HG03457 (cell line): ENCODE measurements around the gene WRAP73.

Experiments used
- ATAC-seq: cut with Tn5 transposase; IDR thresholded peaks from one replicate; pipeline ENCODE4 v1.9.1; 2021; ENCODE audit warnings: moderate number of reproducible peaks; ENCODE audit not compliant: unreplicated experiment

The WRAP73 gene

DNA sequence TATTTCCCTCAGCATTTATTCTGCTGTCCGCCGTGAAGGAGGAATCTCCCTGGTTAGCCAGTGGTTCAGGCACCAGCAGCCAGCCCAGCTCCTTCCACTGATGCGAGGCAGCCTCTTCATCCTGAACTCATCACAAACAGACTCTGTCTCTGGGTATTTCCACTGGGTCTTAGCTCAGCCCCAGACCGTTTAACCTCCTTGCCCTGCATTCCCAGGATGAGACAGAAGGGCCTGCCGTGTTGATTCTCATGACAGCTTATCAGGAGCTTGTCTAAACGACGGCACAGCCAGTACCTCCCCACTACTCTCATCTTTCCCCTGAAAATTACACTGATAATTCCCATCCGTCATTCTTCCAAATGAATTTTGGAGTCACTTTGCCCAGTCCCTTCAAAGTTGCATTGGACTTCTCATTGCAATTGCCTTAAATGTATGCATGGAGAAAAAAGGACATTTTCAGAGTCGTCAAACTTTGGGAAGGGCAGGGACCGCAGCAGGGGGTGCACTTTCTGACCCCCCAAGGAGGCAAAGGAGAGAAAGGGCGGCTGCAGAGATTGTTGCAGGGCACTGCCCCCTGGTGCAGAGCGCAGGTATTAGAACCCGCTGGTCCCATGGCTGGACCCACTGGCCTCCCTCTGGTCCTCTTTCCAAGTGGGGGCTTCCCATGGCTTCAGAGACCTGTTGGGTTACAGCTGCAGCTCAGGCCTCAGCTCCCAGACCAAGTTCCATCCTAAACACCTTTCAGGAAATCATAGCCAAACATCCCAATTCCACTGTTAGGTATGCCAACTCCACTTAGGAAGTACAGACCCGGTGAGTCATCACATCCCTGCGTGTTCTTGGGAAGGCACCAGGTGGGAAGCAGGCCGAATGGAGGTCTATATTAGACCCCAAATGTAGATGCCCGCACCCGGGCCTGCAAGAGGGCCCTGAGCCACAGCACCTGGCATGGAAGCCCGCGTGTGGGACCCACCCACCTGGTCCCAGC lies 34.9 kb downstream of the WRAP73 start:
- ATAC-seq = no peak

DNA sequence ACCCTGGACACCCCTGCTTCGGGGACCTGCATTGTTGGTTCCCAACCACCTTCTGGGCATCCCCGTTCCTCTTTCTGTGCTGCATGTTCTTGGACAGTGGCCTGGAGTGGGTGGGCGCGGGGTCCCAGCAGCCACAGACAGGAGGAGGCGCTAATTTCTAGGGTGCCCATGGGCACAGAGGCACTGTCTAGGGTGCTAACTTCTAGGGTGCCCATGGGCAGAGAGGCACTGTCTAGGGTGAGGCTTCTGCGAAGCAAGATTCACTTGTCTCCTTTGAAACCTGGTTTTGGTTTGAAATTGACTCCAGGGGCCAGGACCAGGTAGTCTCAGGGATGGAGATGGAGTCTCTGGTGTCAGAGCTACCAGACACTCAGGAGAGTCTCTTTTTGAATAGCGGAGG lies 37.8 kb downstream of the WRAP73 start:
- no peak for ATAC-seq

DNA sequence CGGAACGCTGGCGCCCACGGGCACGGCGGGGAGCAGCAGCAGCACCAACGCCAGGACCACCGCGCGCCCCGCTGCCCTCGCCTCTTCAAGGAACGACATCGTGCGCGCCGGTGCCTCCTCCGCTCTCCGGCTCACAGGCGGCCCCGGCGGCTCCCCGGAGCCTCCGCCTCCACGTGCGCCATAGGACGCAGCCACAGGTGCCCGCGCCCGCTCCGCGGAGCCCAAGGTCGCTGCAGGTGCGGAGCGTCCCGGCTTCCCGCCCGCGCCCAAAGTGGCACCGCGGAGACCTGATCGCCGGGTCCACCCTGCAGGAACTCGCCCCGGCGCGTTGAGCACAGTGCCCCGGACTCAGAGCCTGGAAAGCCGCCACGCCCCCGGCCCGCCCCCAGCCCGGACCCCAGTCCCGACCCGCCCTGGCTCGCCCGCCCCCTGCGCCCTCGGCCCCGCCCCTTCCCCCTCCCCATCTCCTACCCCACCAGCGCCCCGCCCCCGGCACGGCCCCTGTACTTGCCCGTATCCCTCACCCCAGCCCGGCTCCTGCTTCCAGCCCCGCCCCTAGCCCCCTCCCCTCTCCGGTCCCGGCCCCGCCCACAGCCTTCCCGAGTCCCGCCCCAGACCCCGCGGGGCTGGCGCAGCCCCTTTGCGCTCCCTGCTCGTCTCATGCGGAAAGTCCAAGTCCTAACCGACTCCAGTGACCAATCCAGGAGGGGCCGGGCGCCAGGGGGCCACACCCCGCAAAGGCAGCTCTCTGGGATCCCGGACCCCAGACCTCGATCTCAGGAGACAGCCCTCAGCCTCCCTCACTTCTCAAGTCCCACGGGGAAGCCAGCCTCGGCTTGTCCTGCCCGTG lies 38.5 kb downstream of the WRAP73 start, which contains the start of gene MEGF6:
Gene MEGF6 (minus strand): TSS at position 339 of the 850 bp plus-strand sequence. CDS start 240 bp downstream, at position 99.
- ATAC-seq = no peak

DNA sequence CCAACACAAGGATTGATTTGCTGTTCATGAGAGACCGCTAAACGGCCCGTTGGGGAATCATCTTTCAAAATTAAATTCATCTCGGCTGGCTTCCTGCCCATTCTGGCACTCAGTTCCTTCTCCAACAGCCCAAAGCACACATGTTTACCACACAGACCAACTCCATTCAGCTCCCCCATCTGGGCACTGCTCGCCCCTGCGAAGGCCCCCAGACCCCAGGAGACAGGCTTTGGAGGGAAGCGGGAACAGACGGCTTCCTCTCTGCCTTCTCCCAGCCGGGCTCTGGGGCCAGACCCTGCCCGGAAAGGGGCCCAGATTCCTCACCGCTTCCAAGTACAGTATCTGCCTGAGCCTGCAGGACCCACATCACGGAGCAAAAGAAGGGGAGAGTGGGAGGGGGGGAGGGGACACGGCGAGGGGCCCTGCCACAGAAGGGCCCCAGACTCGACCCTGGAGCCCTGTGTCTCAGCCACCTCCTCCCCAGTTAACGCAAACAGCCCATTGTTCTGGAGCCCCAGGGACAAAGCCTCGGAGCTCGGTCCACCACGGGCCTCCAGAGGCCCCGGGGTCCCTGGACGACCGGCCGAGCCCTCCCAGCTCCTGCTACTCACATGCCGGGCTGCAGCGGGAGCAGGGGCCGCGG lies 39.3 kb downstream of the WRAP73 start:
- no peak for ATAC-seq

DNA sequence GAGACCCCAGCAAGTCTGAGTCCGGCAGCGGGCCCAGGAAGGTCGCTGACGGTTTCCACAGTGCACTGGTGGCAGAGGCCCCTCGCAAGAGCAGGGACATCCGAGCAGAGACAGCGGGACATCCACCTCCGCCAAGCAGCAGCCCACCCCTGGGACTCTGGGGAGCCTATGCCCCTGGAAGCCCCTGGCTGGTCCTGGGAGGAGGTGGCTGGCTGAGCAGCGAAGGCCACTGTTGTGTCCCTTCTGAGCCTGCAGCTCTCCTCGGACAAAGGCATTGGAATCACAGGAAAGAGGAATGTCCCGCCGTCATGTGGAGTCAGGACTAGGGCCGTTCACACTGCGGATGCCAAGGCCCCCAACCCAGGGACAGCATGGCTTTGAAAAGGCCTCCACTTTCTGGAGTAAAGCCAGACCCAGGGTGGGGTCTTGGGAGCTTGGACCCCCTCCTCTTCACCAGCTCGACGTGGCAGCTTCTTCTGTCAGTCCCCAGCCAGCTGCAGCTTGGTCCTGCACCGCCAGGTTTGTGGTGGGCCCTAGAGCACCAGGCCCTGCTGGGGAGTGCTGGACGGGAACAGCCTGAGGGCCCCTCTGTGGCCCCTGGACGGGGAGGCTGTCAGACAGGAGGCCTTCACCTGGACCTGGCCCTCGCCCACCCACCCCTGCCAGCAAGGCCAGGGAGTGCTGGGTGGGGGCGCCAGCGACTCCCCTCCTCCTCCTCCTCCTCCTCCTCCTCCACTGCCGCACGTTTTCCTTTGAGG lies 40.0 kb downstream of the WRAP73 start:
- no peak for ATAC-seq

DNA sequence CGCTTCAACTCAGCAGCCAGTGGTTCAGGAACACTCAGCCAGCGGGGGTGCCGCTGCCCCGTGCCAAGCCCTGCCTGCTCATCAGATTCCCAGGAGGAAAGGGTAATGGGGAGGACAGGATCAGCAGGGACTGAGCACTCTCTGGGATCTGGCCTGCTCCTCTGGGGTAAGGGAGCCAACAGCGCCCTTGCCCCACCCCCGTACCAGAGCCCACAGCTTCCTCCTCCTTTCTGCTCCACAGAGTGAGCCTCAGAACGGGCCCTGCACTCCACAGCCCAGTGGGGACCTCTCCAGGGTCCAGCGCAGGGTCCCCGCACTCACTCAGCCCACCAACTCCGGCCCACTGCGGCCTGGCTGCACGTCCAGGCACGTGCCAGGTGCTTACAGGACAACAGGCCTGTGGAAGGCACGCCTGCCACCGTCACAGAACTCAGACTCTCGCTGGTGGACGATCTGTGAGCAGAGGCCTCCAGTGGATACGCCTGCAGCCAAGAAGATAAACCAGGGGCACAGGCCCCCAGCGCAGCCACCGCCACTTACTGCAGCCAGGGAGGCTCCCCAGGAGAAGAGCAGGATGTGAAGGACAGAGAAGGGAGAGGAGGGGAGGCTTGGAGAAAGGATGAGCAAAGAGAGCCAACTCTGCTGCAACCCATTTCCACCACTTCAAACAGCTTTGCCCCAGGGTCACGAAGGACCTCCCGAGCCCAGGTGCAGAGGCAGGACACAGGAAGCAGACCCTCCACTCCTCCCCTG lies 40.7 kb downstream of the WRAP73 start:
- no peak for ATAC-seq

DNA sequence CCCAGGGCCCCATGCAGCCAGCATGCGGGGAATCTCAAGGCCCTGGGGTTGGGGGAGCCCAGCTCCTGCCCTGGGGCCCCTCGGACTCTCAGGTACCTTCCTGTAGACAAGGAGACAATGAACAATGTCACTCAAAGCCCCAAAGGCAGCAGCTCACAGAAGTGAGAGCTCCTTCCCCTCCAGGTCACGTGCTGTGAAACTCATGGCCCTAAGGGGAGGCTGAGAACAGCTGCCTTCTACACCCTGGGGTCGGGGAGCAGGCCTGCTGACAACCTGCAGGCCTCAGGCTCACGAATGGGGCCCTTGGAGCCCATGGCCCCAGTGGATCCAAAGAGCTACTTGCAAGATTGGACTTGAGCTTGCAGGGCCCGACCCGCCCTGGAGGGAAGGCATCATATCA lies 41.7 kb downstream of the WRAP73 start:
- no peak for ATAC-seq

DNA sequence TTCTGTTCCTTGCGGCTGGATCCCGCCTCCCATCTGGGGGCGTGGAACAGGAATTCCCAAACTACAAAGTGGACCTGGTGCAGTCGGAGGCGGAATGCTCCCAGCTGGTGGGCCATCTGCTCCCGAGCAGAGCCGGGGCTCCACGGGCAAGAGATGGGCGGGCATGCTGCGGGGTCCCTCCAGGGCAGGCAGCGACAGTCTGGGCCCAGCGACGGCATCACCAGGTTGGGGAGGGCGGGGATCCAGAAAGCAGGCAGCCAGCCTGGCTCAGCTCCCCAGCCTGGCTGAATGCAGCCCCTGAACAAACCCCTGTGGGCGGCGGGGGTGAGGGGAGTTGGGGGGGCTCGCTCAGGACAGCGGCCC lies 42.2 kb downstream of the WRAP73 start:
- no peak for ATAC-seq

DNA sequence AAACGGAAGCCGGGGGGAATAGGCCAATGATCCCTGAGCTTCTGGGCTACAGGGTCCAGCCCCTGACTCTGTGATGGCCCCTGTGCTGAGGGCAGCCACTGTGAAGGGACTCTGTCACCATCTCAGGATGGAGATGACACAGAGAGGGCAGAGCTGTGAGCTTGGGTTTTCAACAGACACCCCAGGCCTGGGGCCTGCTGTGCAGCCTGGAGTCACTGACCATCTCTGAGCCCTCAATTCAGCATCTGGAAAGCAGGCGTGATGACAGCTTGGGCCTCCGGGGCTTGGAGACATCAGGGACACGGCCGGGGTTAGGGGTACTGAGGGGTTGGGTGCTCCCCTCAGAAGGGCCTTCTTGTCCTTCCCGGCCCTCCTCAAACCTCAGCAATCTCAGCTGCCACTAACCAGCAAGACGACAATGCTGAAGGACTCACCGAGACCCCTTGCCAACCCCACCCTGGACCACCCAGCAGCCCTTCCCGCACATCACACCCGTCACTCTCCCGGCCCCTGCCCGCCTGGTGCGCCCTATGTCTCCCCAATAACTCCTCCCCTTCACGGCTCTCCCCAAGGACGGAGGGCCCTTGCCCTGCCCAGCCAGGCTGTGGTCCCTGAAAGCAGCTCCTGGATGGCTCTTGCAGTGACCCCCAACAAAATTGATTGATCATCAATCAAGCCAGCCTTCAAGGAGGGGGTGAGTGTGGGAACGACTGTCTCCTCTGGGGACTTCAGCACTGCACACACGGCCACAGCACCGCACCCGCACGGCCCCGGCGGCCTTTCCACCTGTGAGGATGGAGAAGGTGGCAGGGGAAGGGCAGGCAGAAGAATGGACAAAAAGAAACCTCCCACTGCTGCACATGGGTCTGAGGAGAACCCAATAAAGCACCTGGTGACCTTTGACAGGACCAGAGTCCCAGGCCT lies 42.9 kb downstream of the WRAP73 start:
- ATAC-seq = no peak

DNA sequence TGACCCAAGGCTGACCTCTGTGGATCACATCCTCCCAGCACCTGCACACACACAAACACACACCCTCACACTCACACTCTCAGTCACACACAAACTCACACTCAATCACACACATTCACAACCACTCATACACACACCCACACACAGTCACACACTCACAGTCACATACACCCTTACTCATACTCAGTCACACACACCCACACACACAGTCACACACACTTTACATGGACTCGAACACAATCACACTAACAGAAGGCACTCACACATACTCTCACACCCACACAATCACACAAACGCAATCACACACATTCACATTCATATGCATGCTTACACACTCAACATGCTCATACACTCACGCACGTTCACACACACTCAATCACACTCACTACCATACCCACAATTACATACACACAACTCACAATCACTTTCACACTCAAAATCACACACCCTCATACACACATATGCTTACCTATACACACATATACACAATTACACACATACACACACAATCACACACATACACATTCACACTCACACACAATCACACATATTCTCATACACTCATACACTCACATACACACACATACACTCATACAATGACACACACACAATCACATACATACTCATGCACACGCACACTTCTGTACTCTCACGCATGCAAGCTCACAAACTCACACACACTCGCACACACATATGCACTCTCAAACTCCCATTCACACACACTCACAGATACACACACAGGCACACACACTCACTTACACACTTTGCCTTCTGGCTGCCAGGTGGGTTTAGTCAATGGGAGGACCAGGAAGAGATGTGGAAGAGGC lies 44.7 kb downstream of the WRAP73 start:
- ATAC-seq = no peak

DNA sequence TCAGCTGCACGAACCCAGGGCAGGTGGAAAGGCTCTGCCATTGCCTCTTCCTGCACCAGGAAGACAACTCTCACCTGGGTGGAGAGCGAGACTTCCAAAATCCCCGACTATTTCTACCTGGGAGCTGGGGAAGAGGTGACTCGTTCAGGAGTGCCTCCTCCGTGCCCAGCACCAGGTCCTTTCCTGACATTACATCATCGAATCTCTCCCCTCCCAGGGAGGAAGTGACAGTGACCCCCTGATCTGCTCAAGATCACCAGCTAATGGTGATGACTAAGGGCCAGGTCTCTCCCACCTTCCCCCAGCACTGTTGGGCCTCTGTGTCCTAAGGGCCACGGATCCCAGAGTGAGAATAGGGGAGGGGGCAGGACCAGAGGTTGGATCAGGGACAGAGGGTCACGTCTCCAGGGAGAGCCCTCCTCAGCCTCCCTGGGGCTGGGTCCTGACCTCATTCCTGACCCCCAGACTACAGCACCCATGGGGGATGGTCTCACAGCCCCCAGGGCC lies 45.4 kb downstream of the WRAP73 start:
- ATAC-seq = no peak

DNA sequence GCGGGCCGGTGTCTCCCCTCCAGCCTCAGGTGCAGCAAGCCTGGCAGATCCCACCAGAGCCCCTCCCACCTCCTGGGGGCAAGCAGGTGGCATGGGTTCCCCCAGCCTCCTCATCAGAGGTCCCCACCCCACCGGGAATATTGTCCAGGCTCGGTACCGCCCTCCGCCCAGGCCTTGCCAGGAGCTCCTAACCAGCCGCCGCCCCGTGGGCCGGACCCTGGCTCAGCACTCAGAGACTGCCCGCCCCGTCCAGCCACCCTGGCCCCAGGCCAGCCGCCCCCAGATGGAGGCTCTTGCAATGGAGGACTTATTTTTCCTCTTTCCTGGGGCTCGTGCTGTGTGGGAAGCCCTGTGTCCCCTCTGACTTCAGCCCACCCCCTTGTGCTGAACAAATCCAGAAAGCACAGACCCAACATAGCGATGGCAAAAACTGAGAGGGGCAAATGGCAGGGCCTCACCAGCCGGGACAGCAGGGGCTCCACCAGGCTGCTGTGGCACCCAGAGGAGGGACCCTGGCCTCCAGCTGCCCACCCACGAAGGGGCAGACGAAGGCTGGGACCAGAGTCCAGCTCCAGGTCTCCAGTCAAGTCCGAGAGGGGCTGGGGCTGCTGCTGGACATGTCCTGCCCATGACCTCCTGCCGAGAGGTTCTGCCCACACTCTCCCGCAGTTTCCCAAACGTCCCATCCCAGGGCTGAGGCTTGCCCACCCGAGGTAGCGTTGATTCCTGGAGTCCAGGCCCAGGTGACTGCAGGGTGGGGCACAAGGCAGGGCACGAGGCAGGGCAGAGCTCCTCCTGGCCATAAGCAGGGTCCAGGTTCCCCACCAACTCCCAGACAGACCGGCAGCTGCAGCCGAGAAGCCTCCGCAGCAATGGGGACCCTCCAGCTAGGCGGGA lies 46.1 kb downstream of the WRAP73 start:
- no peak for ATAC-seq

DNA sequence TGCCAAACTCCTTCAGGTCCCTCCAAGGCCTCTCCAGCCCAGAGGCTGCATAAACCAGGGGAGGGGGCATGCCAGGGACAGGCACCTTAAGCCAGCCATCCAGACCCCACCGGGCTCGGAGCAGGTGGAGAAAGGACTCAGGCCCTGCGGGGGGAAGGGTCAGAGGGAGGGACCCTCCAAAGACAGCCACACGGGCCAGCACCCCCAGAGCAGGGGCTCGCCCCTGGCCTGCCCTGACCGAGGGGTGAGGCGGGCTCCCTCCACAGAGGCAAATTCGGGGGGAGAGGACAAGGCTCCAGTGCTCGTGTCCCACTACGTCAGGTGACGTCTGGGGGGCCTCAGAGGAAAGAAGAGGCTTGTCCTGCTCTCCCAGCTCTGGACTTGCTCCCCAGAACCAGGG lies 46.7 kb downstream of the WRAP73 start:
- no peak for ATAC-seq

DNA sequence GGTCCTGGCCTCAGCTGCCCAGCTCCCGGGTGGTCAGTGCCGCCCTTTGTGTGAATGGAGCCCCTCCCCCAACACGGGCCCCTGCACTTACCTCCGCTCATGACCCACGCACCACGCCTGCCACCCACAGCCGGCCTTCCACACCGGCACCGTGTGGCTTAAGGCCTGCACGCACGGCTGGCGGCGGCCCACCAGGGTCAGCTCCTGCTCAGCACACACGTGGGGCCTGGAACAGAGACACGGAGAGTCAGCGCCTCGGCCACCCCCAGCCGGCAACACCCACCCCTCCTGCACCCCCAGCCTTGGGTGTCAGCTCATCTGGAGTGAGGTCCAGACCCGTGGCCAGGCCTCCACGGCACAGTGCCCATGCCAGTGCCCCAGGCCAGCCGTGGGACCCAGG lies 47.5 kb downstream of the WRAP73 start:
- no peak for ATAC-seq

DNA sequence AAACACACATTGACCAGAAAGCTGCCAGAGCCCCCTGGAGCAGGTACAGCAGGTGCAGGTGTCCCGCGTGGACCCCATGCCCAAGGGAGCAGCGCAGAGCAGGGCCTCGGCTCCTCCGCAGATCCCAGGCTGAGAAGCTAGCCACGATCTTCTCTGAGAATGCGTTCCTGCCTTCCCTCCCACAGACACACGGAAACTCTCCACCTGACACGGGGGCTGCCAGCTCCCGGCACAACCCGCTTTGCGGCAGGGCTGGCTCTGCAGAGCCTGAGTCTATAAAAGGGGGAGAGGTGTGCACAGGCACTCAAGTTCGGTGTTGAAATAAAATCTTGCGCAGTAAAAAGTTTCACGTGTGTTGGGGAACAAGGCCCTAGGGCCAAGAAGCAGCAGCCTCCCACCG lies 48.2 kb downstream of the WRAP73 start:
- ATAC-seq = no peak

DNA sequence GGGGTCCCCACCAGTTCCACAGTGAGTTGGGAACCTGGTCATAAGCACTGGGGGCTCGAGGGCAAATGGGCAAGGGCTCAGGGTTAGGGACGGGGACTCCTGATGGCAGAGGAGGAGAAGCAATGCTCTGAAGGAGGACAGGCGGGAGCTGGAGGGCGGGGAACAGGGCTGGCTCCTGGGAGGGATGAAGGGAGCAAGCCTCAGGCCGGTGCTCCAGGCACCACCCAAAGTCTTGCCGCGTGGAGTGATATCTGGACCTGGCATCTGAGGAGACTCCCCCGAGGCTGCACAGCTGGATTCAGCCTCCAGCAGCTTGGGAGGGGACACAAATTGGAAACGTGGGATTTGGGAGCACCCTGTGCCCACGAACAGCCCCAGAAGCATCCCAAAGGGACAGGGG lies 49.5 kb downstream of the WRAP73 start:
- ATAC-seq = no peak

DNA sequence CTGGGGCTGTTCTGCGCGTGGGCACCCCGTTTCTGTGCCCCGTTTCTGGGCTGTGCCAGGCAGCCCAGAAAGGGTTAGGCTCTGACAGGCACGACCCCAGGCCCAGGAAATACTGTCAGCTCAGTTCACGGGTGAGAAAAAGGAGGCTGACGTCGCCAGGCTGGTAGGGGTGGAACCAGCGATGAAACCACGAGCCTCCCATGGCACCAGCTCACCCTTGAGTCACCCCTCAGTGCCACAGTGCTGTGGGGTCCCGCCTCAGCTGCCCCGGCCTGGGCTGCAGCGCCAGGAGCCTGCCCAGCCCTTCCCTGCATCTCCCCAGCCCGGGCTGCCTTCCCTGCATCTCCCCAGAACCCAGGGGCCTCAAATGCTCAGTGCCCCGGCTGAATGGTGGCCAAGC lies 50.1 kb downstream of the WRAP73 start:
- ATAC-seq = no peak
